CD4-positive, alpha-beta T cell treated with Interferon alpha-2 for 1 hour (primary cell): ENCODE data around the gene HBA1.
"Not testable (repeated sequence)": the region's sequence is repeated elsewhere in the genome, so short reads cannot be mapped to it uniquely, and the experiment has no call there.

ENCODE experiments used
- DNase-seq, 2 donors: peaks; one replicate each; pipeline ENCODE4 v3.0.0-alpha.2; 2020 to 2022

HBA1 gene

GRCh38 chr16:160242-160641 lies 16.2 kb upstream of the HBA1 start:
- DNase-seq, result not testable (repeated sequence)

- no peak for DNase-seq
These were observed 15.7 kb upstream of the HBA1 start for GRCh38 chr16:160691-161190.

GRCh38 chr16:162271-162991 lies 14.0 kb upstream of the HBA1 start:
- no peak for DNase-seq

GRCh38 chr16:163139-163538 lies 13.3 kb upstream of the HBA1 start:
- DNase-seq, result not testable (repeated sequence)

DNA sequence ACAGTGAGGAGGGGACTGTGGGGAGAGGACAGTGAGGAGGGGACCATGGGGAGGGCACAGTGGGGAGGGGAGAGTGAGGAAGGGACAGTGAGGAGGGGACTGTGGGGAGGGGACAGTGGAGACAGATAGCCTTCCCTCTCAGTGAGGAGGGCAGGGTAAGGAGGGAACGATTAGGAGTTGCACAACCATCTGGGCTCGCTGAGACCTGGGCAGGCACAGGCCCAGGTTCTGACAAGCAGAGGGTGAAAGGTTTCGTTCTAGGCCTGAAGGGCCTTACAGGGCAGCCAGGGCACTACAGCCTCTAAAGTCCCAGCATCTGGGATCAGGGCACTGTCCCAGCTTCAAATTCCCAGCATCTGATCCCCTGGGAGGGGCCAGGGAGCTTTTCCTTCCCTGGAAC lies 12.8 kb upstream of the HBA1 start:
- not testable (repeated sequence) for DNase-seq

GRCh38 chr16:164134-164823 lies 12.2 kb upstream of the HBA1 start:
- DNase-seq, result not testable (repeated sequence)

GRCh38 chr16:164827-165538 lies 11.5 kb upstream of the HBA1 start:
- DNase-seq, result no peak

DNA sequence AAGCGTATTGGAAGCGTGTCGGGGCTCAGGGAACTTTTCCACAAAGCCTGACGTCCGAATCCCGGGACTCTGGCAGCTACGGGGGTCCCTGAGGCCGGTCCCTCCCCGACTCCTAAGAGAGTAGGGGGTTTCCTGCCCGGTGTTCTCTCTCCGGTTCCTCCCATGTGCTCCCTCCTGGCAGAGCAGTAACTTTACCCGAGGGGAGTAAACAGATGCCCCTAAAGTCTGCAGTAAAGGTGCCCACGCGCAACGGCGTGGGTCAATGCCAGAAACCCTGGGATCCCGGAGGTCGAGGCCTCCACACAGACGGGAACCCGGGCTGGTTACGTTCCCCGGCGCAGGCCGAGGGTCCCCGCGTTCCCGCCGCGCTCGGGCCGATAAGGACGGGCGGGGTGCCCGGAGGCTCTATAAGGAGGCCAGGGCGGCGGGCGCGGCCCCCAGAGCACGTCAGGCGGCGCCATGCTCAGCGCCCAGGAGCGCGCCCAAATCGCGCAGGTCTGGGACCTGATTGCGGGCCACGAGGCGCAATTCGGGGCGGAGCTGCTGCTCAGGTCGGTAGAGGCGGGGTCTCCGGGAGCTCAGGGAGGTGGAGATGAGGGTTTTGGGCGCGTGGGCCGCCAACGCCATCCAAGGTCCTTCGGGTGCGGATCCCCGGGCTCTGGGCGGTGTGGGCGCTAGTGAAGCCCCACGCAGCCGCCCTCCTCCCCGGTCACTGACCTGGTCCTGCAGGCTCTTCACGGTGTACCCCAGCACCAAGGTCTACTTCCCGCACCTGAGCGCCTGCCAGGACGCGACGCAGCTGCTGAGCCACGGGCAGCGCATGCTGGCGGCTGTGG lies 10.7 kb upstream of the HBA1 start, which contains the start of gene HBM:
Gene HBM (plus strand): TSS at position 440 of the 836 bp plus-strand sequence. CDS start 20 bp downstream, at position 460.
- DNase-seq, result no peak

DNA sequence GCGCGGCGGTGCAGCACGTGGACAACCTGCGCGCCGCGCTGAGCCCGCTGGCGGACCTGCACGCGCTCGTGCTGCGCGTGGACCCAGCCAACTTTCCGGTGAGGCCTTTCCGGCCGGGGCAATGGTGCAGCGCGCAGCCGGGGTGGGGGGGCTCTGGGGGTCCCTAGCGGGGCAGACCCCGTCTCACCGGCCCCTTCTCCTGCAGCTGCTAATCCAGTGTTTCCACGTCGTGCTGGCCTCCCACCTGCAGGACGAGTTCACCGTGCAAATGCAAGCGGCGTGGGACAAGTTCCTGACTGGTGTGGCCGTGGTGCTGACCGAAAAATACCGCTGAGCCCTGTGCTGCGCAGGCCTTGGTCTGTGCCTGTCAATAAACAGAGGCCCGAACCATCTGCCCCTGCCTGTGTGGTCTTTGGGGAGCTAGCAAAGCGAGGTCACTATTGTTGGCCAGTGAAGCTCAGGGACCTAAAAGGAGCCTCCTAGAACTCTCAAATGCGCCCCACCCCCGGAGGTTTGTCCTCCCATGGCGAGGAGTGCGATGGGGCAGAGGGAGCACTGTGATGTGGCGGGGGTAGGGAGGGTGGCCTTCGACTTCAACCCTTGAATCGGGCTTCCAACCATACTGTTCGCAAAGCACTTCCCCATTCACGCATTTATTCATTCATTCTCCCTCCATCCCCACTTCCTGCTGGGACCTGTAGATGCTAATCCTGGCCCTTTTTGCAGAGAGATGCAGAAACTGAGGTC lies 9.9 kb upstream of the HBA1 start:
- DNase-seq, result no peak

- no peak for DNase-seq
These were observed 9.3 kb upstream of the HBA1 start for GRCh38 chr16:167122-167690.

DNA sequence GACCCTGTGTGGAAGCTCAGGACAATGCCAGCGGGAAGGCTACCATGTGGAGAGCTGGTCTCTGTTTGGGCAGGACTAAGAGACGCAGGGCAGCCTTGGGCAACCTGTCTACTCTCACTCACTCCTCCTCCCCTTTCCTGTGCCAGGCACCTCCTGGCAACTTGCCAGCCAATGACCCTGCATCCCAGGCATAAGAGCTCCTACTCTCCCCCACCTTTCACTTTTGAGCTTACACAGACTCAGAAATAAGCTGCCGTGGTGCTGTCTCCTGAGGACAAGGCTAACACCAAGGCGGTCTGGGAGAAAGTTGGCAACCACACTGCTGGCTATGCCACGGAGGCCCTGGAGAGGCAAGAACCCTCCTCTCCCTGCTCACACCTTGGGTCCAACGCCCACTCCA lies 8.1 kb upstream of the HBA1 start:
- no peak for DNase-seq

DNA sequence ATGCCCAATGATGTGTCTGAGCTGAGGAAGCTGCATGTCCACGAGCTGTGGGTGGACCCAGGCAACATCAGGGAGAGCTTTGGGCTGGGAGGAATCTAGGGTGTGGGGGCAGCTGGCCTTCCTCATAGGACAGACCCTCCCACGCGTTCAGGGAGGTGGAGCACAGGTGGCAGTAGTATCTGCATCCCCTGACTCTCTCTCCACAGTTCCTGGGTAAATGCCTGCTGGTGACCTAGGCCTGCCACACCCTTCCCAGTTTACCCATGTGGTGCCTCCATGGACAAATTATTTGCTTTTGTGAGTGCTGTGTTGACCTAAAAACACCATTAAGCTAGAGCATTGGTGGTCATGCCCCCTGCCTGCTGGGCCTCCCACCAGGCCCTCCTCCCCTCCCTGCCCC lies 7.5 kb upstream of the HBA1 start:
- no peak for DNase-seq

DNA sequence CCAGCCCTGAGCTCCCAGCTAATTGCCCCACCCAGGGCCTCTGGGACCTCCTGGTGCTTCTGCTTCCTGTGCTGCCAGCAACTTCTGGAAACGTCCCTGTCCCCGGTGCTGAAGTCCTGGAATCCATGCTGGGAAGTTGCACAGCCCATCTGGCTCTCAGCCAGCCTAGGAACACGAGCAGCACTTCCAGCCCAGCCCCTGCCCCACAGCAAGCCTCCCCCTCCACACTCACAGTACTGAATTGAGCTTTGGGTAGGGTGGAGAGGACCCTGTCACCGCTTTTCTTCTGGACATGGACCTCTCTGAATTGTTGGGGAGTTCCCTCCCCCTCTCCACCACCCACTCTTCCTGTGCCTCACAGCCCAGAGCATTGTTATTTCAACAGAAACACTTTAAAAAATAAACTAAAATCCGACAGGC lies 6.4 kb upstream of the HBA1 start:
- not testable (repeated sequence) for DNase-seq

DNA sequence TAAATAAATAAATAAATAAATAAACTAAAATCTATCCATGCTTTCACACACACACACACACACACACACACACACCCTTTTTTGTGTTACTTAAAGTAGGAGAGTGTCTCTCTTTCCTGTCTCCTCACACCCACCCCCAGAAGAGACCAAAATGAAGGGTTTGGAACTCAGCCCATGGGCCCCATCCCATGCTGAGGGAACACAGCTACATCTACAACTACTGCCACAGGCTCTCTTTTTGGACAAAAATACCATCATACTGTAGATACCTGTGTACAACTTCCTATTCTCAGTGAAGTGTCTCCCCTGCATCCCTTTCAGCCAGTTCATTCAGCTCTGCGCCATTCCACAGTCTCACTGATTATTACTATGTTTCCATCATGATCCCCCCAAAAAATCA lies 5.7 kb upstream of the HBA1 start:
- DNase-seq, result no peak

DNA sequence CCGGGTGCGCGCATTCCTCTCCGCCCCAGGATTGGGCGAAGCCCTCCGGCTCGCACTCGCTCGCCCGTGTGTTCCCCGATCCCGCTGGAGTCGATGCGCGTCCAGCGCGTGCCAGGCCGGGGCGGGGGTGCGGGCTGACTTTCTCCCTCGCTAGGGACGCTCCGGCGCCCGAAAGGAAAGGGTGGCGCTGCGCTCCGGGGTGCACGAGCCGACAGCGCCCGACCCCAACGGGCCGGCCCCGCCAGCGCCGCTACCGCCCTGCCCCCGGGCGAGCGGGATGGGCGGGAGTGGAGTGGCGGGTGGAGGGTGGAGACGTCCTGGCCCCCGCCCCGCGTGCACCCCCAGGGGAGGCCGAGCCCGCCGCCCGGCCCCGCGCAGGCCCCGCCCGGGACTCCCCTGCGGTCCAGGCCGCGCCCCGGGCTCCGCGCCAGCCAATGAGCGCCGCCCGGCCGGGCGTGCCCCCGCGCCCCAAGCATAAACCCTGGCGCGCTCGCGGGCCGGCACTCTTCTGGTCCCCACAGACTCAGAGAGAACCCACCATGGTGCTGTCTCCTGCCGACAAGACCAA lies 4.0 kb upstream of the HBA1 start, which contains the start of gene HBA2:
Gene HBA2 (plus strand): TSS at position 503 of the 568 bp plus-strand sequence. CDS start 37 bp downstream, at position 540.
- not testable (repeated sequence) for DNase-seq

GRCh38 chr16:173211-173854 lies 3.1 kb upstream of the HBA1 start:
- not testable (repeated sequence) for DNase-seq

DNA sequence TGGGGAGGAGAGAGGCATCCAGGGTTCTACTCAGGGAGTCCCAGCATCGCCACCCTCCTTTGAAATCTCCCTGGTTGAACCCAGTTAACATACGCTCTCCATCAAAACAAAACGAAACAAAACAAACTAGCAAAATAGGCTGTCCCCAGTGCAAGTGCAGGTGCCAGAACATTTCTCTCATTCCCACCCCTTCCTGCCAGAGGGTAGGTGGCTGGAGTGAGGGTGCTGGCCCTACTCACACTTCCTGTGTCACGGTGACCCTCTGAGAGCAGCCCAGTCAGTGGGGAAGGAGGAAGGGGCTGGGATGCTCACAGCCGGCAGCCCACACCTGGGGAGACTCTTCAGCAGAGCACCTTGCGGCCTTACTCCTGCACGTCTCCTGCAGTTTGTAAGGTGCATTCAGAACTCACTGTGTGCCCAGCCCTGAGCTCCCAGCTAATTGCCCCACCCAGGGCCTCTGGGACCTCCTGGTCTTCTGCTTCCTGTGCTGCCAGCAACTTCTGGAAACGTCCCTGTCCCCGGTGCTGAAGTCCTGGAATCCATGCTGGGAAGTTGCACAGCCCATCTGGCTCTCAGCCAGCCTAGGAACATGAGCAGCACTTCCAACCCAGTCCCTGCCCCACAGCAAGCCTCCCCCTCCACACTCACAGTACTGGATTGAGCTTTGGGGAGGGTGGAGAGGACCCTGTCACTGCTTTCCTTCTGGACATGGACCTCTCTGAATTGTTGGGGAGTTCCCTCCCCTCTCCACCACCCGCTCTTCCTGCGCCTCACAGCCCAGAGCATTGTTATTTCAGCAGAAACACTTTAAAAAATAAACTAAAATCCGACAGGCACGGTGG lies 2.3 kb upstream of the HBA1 start:
- not testable (repeated sequence) for DNase-seq

DNA sequence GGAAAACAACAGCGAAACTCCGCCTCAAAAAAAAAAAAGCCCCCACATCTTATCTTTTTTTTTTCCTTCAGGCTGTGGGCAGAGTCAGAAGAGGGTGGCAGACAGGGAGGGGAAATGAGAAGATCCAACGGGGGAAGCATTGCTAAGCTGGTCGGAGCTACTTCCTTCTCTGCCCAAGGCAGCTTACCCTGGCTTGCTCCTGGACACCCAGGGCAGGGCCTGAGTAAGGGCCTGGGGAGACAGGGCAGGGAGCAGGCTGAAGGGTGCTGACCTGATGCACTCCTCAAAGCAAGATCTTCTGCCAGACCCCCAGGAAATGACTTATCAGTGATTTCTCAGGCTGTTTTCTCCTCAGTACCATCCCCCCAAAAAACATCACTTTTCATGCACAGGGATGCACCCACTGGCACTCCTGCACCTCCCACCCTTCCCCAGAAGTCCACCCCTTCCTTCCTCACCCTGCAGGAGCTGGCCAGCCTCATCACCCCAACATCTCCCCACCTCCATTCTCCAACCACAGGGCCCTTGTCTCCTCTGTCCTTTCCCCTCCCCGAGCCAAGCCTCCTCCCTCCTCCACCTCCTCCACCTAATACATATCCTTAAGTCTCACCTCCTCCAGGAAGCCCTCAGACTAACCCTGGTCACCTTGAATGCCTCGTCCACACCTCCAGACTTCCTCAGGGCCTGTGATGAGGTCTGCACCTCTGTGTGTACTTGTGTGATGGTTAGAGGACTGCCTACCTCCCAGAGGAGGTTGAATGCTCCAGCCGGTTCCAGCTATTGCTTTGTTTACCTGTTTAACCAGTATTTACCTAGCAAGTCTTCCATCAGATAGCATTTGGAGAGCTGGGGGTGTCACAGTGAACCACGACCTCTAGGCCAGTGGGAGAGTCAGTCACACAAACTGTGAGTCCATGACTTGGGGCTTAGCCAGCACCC lies 1.2 kb upstream of the HBA1 start:
- no peak for DNase-seq
